ENCODE data around the gene CTCF.

Gene CTCF

GRCh38 chr16:67653789-67654402 lies 91.6 kb downstream of the CTCF start:
- TF ChIP-seq CTCF (IDR thresholded peaks at IDR 0.05; ENCODE audit: insufficient read depth, low read length, missing control alignments), result no peak
- ChIA-PET CTCF (interaction anchor here (1.3 kb wide), 1 partner anchor 9 kb away, joined by 3 read pairs; the partner anchor contains the start of gene CARMIL2), POLR2A (no interaction called here)
- H3K4me3 ChIP-seq (ENCODE audit: low read depth, low read length), result peak overlapping the region; percentile 59
- DNase-seq (ENCODE audit: low read depth, low spot score), result no peak

GRCh38 chr16:67654403-67654911 lies 92.1 kb downstream of the CTCF start:
- ChIA-PET CTCF (interaction anchor here (1.3 kb wide), 1 partner anchor 9 kb away, joined by 3 read pairs; the partner anchor contains the start of gene CARMIL2), POLR2A (no interaction called here)
- DNase-seq (ENCODE audit: low read depth, low spot score), result no peak
- TF ChIP-seq CTCF (IDR thresholded peaks at IDR 0.05; ENCODE audit: insufficient read depth, low read length, missing control alignments), result no peak
- no peak overlapping the region for H3K4me3 ChIP-seq (ENCODE audit: low read depth, low read length)

GRCh38 chr16:67655363-67655762 lies 93.0 kb downstream of the CTCF start:
- CTCF ChIA-PET, result interaction anchor here (1.0 kb wide), 1 partner anchor 108 kb away, joined by 3 read pairs; no protein-coding TSS in a partner anchor
- H3K4me3 ChIP-seq (ENCODE audit: low read depth, low read length), result no peak overlapping the region
- TF ChIP-seq CTCF (IDR thresholded peaks at IDR 0.05; ENCODE audit: insufficient read depth, low read length, missing control alignments), result no peak
- POLR2A ChIA-PET, result no interaction called here
- DNase-seq (ENCODE audit: low read depth, low spot score), result no peak

GRCh38 chr16:67656344-67657016 lies 94.2 kb downstream of the CTCF start:
- no peak for DNase-seq (ENCODE audit: low read depth, low spot score)
- H3K4me3 ChIP-seq (ENCODE audit: low read depth, low read length), result no peak overlapping the region
- CTCF ChIA-PET, result interaction anchor here (1.0 to 19.0 kb wide), 3 partner anchors 92 to 133 kb away, joined by 3 to 605 read pairs (median 3); partner anchors contain the start of gene RIPOR1
- POLR2A ChIA-PET, result interaction anchor here (0.6 kb wide), 1 partner anchor 95 kb away, joined by 3 read pairs; no protein-coding TSS in a partner anchor
- no peak for TF ChIP-seq CTCF (IDR thresholded peaks at IDR 0.05; ENCODE audit: insufficient read depth, low read length, missing control alignments)

GRCh38 chr16:67657017-67657608 lies 94.8 kb downstream of the CTCF start:
- no peak for DNase-seq (ENCODE audit: low read depth, low spot score)
- POLR2A ChIA-PET, result no interaction called here
- no peak overlapping the region for H3K4me3 ChIP-seq (ENCODE audit: low read depth, low read length)
- TF ChIP-seq CTCF (IDR thresholded peaks at IDR 0.05; ENCODE audit: insufficient read depth, low read length, missing control alignments), result no peak
- CTCF ChIA-PET, result interaction anchor here (1.3 to 19.0 kb wide), 4 partner anchors 11 to 134 kb away, joined by 3 to 605 read pairs (median 27); partner anchors contain the start of genes CARMIL2 and RIPOR1

All from AG04449 (cell line).